HG02588 (cell line): Measurements from ENCODE around the gene PLEKHA6.

Experiments used
- ATAC-seq: cut with Tn5 transposase; IDR thresholded peaks from one replicate; pipeline ENCODE4 v1.9.1; 2021; ENCODE audit warnings: mild to moderate bottlenecking, moderate library complexity; ENCODE audit not compliant: unreplicated experiment

PLEKHA6 gene

GRCh38 chr1:204196068-204196795 lies 163.5 kb downstream of the PLEKHA6 start, which contains the start of gene KISS1:
TSS of gene KISS1 (minus strand) at chr1:204196491. CDS start at chr1:204192876, 3,615 bp downstream.
- no peak for ATAC-seq

GRCh38 chr1:204194771-204195170 lies 165.0 kb downstream of the PLEKHA6 start:
- no peak for ATAC-seq

- no peak for ATAC-seq
Measured at GRCh38 chr1:204194080-204194479, 165.6 kb downstream of the PLEKHA6 start.

GRCh38 chr1:204192589-204193352 lies 167.0 kb downstream of the PLEKHA6 start:
- no peak for ATAC-seq

- no peak for ATAC-seq
Measured at GRCh38 chr1:204192046-204192445, 167.7 kb downstream of the PLEKHA6 start.

GRCh38 chr1:204191456-204191855 lies 168.3 kb downstream of the PLEKHA6 start:
- no peak for ATAC-seq

GRCh38 chr1:204190212-204191211 lies 169.2 kb downstream of the PLEKHA6 start:
- no peak for ATAC-seq

- ATAC-seq = no peak
Measured at GRCh38 chr1:204188959-204189639, 170.6 kb downstream of the PLEKHA6 start.

GRCh38 chr1:204186597-204186996 lies 173.1 kb downstream of the PLEKHA6 start:
- ATAC-seq = no peak

- ATAC-seq = no peak
Measured at GRCh38 chr1:204181116-204181515, 178.6 kb downstream of the PLEKHA6 start.

- ATAC-seq = no peak
Measured at GRCh38 chr1:204180133-204180532, 179.6 kb downstream of the PLEKHA6 start.

- ATAC-seq = no peak
Measured at GRCh38 chr1:204178487-204179281, 181.0 kb downstream of the PLEKHA6 start.

GRCh38 chr1:204177133-204177532 lies 182.6 kb downstream of the PLEKHA6 start:
- no peak for ATAC-seq

GRCh38 chr1:204176049-204176448 lies 183.7 kb downstream of the PLEKHA6 start:
- no peak for ATAC-seq

- ATAC-seq = no peak
Measured at GRCh38 chr1:204174958-204175357, 184.8 kb downstream of the PLEKHA6 start.

GRCh38 chr1:204172404-204173029 lies 187.2 kb downstream of the PLEKHA6 start:
- ATAC-seq = no peak

- ATAC-seq = no peak
Measured at GRCh38 chr1:204171751-204172178, 188.0 kb downstream of the PLEKHA6 start.

- no peak for ATAC-seq
Measured at GRCh38 chr1:204170494-204171155, 189.1 kb downstream of the PLEKHA6 start.
